GM12891 (cell line): ENCODE results near the gene ENKD1.

Experiments
- POLR2A ChIP-seq: IDR thresholded peaks from 2 replicates; pipeline ENCODE4 v1.6.1; 2011; ENCODE audit warnings: low read depth, low read length, control low read depth
- POLR2AphosphoS5 ChIP-seq: IDR thresholded peaks from 2 replicates; pipeline ENCODE4 v1.6.1; 2011; ENCODE audit warnings: low read depth, low read length, control low read depth

DNA sequence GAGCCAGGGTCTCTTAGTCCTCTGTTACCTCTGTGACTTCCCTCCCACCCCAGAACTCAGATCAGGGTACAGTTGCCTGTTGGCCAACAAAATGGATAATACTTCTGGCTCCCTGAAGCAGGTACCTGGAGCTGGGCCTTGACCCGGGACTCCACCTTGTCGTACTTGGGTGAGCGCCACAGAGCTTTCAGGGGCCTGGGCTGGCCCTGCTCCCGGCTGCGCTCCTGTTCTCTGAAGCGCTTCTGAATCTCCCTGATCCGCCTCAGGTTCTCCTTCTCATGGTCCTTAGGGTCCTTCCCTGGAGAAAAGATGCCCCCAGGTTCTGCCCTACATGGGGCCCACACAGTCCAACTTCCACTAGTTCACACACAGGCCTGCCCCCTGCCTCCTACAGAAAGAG lies 1.7 kb downstream of the ENKD1 start:
- TF ChIP-seq POLR2AphosphoS5 = no peak
- no peak for TF ChIP-seq POLR2A
